ENCODE measurements around the gene DPRX.

DPRX gene

DNA sequence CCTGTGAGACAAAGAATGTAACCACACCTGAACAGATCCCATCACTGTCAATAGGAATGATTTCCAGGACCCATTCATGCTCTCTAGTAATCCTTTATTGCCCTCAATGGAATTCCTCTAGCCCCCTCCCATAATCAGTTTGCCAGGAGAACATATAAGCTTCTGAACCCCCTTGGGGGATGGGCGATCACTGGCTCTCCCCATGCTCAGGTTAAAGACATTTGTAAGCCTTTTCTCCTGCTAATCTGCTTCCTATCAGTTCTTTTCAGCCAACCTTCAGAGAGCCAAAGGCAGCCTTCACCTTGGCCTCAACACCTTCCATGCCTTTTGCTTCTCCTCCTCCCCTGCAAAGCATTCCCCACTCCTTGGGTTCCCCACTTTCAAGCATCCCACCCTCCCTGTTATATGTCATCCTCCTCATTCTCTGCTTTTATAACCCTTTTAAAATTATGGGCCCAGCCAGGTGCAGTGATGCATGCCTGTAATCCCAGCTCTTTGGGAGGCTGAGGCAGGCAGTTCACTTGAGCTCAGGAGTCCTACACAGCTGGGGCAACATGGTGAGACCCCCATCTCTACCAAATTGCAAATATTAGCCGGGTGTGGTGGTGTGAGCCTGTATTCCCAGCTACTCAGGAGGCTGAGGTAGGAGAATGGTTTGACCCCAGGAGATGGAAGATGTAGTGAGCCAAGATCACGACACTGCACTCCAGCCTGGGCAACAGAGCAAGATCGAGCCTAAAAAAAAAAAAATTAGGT is 12.4 kb downstream of the DPRX start:
- no peaks in the 10 kb centered on the region for H3K36me3 ChIP-seq (ENCODE audit: control insufficient read depth in 4 of 4, insufficient read depth in 4 of 4, low read length in 3 of 4)
- no peak for DNase-seq
- H3K27me3 ChIP-seq (replicated peaks in 2 of 5; ENCODE audit: control insufficient read depth in 4 of 5, insufficient read depth in 5 of 5, low read length in 4 of 5) = no peaks in the 10 kb centered on the region
- H3K4me3 ChIP-seq (ENCODE audit: control insufficient read depth in 1 of 7, extremely low read depth in 1 of 7, insufficient read depth in 4 of 7, low read depth in 2 of 7, low read length in 6 of 7) = no peak overlapping the region
- H3K9me3 ChIP-seq (ENCODE audit: control extremely low read depth in 1 of 5, control insufficient read depth in 4 of 5, insufficient read depth in 2 of 5, low read depth in 1 of 5, low read length in 4 of 5) = peaks cover 0 to 14% (median 10%) of the 10 kb centered on the region in 5 experiments
- WGBS (ENCODE audit: insufficient coverage) = 100% methylated on average over 2 of the region's 4 CpGs
- no peaks in the 10 kb centered on the region for H3K4me1 ChIP-seq (ENCODE audit: control extremely low read depth in 1 of 4, control insufficient read depth in 4 of 4, insufficient read depth in 4 of 4, low read length in 3 of 4)
- ChIA-PET CTCF (no interaction called here), POLR2A (no interaction called here)
- no peak overlapping the region for H3K27ac ChIP-seq (ENCODE audit: insufficient read depth in 1 of 2, low read depth in 1 of 2, low read length in 2 of 2, poor library complexity in 1 of 2, severe bottlenecking in 2 of 2)

DNA sequence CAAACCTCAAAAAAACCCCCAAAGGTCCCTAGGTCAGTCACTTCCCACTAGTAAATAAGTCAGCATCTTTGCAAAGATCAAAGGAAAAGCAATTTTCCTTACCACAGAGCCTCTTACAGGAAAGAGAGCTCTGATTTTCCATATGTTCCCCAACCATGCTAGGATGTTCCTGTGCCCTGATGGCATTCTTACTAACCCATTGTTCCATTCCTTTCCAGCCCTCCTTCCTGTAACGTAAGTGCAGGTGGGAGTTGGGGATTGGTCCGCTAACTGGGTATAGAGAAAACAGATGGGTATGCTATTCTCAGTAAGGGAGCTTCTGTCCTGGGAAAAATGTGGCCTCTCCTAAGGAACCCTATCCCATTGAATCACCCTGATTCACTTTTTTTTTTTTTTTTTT is 14.3 kb downstream of the DPRX start:
- H3K4me3 ChIP-seq (ENCODE audit: control insufficient read depth in 1 of 7, extremely low read depth in 1 of 7, insufficient read depth in 4 of 7, low read depth in 2 of 7, low read length in 6 of 7) = no peak overlapping the region
- peaks cover 1 to 25% (median 21%) of the 10 kb centered on the region in 5 experiments for H3K9me3 ChIP-seq (ENCODE audit: control extremely low read depth in 1 of 5, control insufficient read depth in 4 of 5, insufficient read depth in 2 of 5, low read depth in 1 of 5, low read length in 4 of 5)
- no peaks in the 10 kb centered on the region for H3K36me3 ChIP-seq (ENCODE audit: control insufficient read depth in 4 of 4, insufficient read depth in 4 of 4, low read length in 3 of 4)
- H3K27ac ChIP-seq (ENCODE audit: insufficient read depth in 1 of 2, low read depth in 1 of 2, low read length in 2 of 2, poor library complexity in 1 of 2, severe bottlenecking in 2 of 2) = no peak overlapping the region
- ChIA-PET POLR2A (no interaction called here), CTCF (interaction anchor here (1.2 to 1.4 kb wide), 2 partner anchors 13 to 16 kb away, joined by 3 read pairs; no protein-coding TSS in a partner anchor)
- no peak for DNase-seq
- H3K27me3 ChIP-seq (replicated peaks in 2 of 5; ENCODE audit: control insufficient read depth in 4 of 5, insufficient read depth in 5 of 5, low read length in 4 of 5) = no peaks in the 10 kb centered on the region
- H3K4me1 ChIP-seq (ENCODE audit: control extremely low read depth in 1 of 4, control insufficient read depth in 4 of 4, insufficient read depth in 4 of 4, low read length in 3 of 4) = no peaks in the 10 kb centered on the region
- no CpG with 5 or more reads among the region's 2 CpGs for WGBS (ENCODE audit: insufficient coverage)

DNA sequence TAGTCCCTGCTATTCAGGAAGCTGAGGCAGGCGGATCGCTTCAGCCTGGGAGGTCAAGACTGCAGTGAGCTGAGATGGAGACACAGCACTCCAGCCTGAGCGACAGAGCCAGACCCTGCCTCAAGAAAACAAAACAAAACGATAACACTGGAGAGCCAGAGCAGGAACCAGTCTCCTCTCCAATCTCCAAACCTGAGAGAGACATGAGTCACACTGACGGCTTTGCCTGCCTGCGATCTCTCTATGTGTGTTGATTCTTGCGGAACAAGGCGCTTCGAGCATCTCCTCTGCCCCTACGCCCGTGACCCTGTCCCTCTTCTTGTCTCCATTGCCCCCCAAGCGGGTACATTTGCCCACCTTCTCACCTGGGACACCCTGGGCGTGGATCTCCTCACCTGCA is 15.6 kb downstream of the DPRX start:
- peaks cover 1 to 27% (median 21%) of the 10 kb centered on the region in 5 experiments for H3K9me3 ChIP-seq (ENCODE audit: control extremely low read depth in 1 of 5, control insufficient read depth in 4 of 5, insufficient read depth in 2 of 5, low read depth in 1 of 5, low read length in 4 of 5)
- CTCF ChIA-PET = no interaction called here
- POLR2A ChIA-PET = no interaction called here

DNA sequence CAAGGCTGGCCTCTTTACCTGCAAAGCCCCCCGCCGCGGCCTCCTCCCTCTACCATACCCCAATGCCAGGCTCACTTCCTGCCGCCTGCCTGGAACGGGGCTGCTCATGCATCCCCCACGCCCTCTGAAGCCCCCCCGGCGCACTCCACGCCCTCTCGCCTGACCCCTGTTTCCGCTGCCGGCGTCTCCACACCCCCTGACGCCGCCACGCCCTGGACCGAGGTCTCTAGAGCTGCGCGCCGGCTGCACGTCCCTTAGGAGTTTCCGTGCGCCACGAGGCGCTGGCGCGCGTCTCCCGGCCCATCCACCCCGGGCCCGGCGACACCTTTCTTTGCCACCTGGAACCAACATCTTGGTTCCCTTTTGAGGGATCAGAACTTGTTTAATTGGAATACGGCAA is 16.0 kb downstream of the DPRX start:
- Histone ChIP-seq H3K36me3 (ENCODE audit: control insufficient read depth in 4 of 4, insufficient read depth in 4 of 4, low read length in 3 of 4) (no peaks in the 10 kb centered on the region), H3K27me3 (replicated peaks in 2 of 5; ENCODE audit: control insufficient read depth in 4 of 5, insufficient read depth in 5 of 5, low read length in 4 of 5) (no peaks in the 10 kb centered on the region), H3K4me1 (ENCODE audit: control extremely low read depth in 1 of 4, control insufficient read depth in 4 of 4, insufficient read depth in 4 of 4, low read length in 3 of 4) (no peaks in the 10 kb centered on the region), H3K4me3 (ENCODE audit: control insufficient read depth in 1 of 7, extremely low read depth in 1 of 7, insufficient read depth in 4 of 7, low read depth in 2 of 7, low read length in 6 of 7) (no peak overlapping the region), H3K9me3 (ENCODE audit: control extremely low read depth in 1 of 5, control insufficient read depth in 4 of 5, insufficient read depth in 2 of 5, low read depth in 1 of 5, low read length in 4 of 5) (peaks cover 1 to 31% (median 21%) of the 10 kb centered on the region in 5 experiments), H3K27ac (ENCODE audit: insufficient read depth in 1 of 2, low read depth in 1 of 2, low read length in 2 of 2, poor library complexity in 1 of 2, severe bottlenecking in 2 of 2) (no peak overlapping the region)
- CTCF ChIA-PET = no interaction called here
- over 99% methylated on average over 24 of the region's 33 CpGs for WGBS (ENCODE audit: insufficient coverage)
- POLR2A ChIA-PET = no interaction called here
- DNase-seq = no peak

More for the DNA sequence above, 15.6 kb downstream of the DPRX start:
- Histone ChIP-seq H3K27ac (ENCODE audit: insufficient read depth in 1 of 2, low read depth in 1 of 2, low read length in 2 of 2, poor library complexity in 1 of 2, severe bottlenecking in 2 of 2) (no peak overlapping the region), H3K4me1 (ENCODE audit: control extremely low read depth in 1 of 4, control insufficient read depth in 4 of 4, insufficient read depth in 4 of 4, low read length in 3 of 4) (no peaks in the 10 kb centered on the region), H3K27me3 (replicated peaks in 2 of 5; ENCODE audit: control insufficient read depth in 4 of 5, insufficient read depth in 5 of 5, low read length in 4 of 5) (no peaks in the 10 kb centered on the region), H3K4me3 (ENCODE audit: control insufficient read depth in 1 of 7, extremely low read depth in 1 of 7, insufficient read depth in 4 of 7, low read depth in 2 of 7, low read length in 6 of 7) (no peak overlapping the region), H3K36me3 (ENCODE audit: control insufficient read depth in 4 of 4, insufficient read depth in 4 of 4, low read length in 3 of 4) (no peaks in the 10 kb centered on the region)
- WGBS (ENCODE audit: insufficient coverage) = 97% methylated on average over 12 of the region's 13 CpGs
- DNase-seq = no peak

DNA sequence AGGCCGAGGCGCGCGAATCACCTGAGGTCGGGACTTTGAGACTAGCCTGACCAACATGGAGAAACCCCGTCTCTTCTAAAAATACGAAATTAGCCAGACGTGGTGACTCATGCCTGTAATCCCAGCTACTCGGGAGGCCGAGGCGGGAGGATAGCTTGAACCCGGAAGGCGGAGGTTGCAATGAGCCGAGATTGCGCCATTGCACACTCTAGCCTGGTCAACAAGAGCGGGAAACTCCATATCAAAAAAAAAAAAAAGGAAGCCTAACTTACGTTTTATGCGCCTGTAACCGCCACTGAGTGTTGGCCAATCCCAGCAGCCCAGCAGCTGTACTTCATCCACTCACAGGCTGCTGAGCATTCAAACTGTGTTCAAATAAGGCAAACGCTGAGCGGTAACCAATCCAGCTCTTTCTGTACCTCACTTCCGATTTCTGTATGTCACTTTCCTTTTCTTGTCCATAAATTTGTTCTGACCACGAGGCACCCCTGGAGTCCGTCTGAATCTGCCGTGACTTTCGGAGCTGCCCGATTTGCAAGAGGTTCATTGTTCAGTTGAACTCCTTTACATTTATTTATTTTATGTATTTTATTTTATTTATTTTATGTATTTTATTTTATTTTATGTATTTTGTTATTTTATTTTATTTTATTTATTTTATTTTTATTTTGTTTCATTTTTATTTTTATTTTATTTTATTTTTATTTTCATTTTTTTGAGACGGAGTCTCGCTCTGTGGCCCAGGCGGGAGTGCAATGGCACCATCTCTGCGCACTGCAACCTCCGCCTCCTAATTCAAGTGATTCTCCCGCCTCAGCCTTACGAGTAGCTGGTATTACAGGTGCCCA is 18.2 kb downstream of the DPRX start:
- Histone ChIP-seq H3K27ac (ENCODE audit: insufficient read depth in 1 of 2, low read depth in 1 of 2, low read length in 2 of 2, poor library complexity in 1 of 2, severe bottlenecking in 2 of 2) (no peak overlapping the region), H3K27me3 (replicated peaks in 2 of 5; ENCODE audit: control insufficient read depth in 4 of 5, insufficient read depth in 5 of 5, low read length in 4 of 5) (no peaks in the 10 kb centered on the region), H3K36me3 (ENCODE audit: control insufficient read depth in 4 of 4, insufficient read depth in 4 of 4, low read length in 3 of 4) (no peaks in the 10 kb centered on the region), H3K9me3 (ENCODE audit: control extremely low read depth in 1 of 5, control insufficient read depth in 4 of 5, insufficient read depth in 2 of 5, low read depth in 1 of 5, low read length in 4 of 5) (peaks cover 1 to 33% (median 21%) of the 10 kb centered on the region in 5 experiments), H3K4me3 (ENCODE audit: control insufficient read depth in 1 of 7, extremely low read depth in 1 of 7, insufficient read depth in 4 of 7, low read depth in 2 of 7, low read length in 6 of 7) (no peak overlapping the region), H3K4me1 (ENCODE audit: control extremely low read depth in 1 of 4, control insufficient read depth in 4 of 4, insufficient read depth in 4 of 4, low read length in 3 of 4) (no peaks in the 10 kb centered on the region)
- CTCF ChIA-PET = interaction anchor here (0.5 to 0.7 kb wide), 2 partner anchors 9 to 97 kb away, joined by 3 read pairs; no protein-coding TSS in a partner anchor
- POLR2A ChIA-PET = no interaction called here
- DNase-seq = peak in 1 of 3 donors; percentile 3
- 96% methylated on average over 22 of the region's 34 CpGs for WGBS (ENCODE audit: insufficient coverage)

DNA sequence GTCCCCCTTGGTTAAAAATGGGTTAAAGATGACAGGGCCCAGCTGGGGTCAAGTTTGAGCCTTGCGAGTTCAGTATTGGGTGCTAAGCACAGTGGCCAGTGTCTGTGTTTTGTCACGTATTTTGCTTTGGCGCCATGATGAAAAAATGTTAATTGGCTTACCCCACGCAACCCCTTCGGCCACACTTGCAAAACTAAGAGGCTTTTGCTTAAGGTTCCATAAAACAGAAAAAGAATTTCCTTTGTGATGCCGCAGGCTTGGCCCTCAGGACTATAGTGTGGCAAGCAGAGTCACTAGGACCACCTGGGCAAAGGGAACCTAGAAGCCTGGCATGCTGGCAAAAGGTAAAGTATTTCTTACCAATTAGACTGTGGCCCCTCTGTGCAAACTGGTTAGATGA is 20.7 kb downstream of the DPRX start:
- peaks cover 4 to 35% (median 21%) of the 10 kb centered on the region in 5 experiments for H3K9me3 ChIP-seq (ENCODE audit: control extremely low read depth in 1 of 5, control insufficient read depth in 4 of 5, insufficient read depth in 2 of 5, low read depth in 1 of 5, low read length in 4 of 5)

More for the DNA sequence above, 20.7 kb downstream of the DPRX start:
- Histone ChIP-seq H3K36me3 (ENCODE audit: control insufficient read depth in 4 of 4, insufficient read depth in 4 of 4, low read length in 3 of 4) (no peaks in the 10 kb centered on the region), H3K27me3 (replicated peaks in 2 of 5; ENCODE audit: control insufficient read depth in 4 of 5, insufficient read depth in 5 of 5, low read length in 4 of 5) (no peaks in the 10 kb centered on the region), H3K4me1 (ENCODE audit: control extremely low read depth in 1 of 4, control insufficient read depth in 4 of 4, insufficient read depth in 4 of 4, low read length in 3 of 4) (no peaks in the 10 kb centered on the region), H3K27ac (ENCODE audit: insufficient read depth in 1 of 2, low read depth in 1 of 2, low read length in 2 of 2, poor library complexity in 1 of 2, severe bottlenecking in 2 of 2) (no peak overlapping the region), H3K4me3 (ENCODE audit: control insufficient read depth in 1 of 7, extremely low read depth in 1 of 7, insufficient read depth in 4 of 7, low read depth in 2 of 7, low read length in 6 of 7) (no peak overlapping the region)
- WGBS (ENCODE audit: insufficient coverage) = 97% methylated on average over 6 of the region's 6 CpGs
- no peak for DNase-seq
- POLR2A ChIA-PET = no interaction called here
- CTCF ChIA-PET = no interaction called here
